Fibroblast of lung (primary cell): Measurements from ENCODE around the gene FHL1.

ENCODE experiments used
- CTCF ChIP-seq, 2 donors: IDR thresholded peaks in 1 of 2; conservative IDR thresholded peaks in 1 of 2; 1 replicate in 1 of 2; 2 replicates in 1 of 2; pipeline ENCODE4 v1.5.1; 2011 to 2012; ENCODE audit warnings: low read length in 2 of 2, control low read depth in 1 of 2, inconsistent platforms in 1 of 2, low read depth in 1 of 2, mild to moderate bottlenecking in 1 of 2
- EZH2 ChIP-seq: IDR thresholded peaks from 2 replicates; pipeline ENCODE4 v1.5.1; 2012; ENCODE audit warnings: low read length, control low read depth, mild to moderate bottlenecking; ENCODE audit errors: missing control alignments

GRCh38 chrX:136126872-136127406, 20.4 kb upstream of the FHL1 start:
- TF ChIP-seq CTCF (conservative IDR thresholded peaks at IDR 0.05 in 1 of 2, IDR thresholded peaks at IDR 0.05 in 1 of 2; ENCODE audit: low read depth in 1 of 2, low read length in 2 of 2) (no peak), EZH2 (no peak)
